ENCODE results near the gene OTOP2.

The OTOP2 gene

GRCh38 chr17:74923538-74924249, 379 bp upstream of the OTOP2 start:
- DNase-seq (ENCODE audit: low spot score), result peak; percentile 56

- DNase-seq (ENCODE audit: low spot score), result no peak
Measured at GRCh38 chr17:74925242-74925641, 1.2 kb downstream of the OTOP2 start.

DNA sequence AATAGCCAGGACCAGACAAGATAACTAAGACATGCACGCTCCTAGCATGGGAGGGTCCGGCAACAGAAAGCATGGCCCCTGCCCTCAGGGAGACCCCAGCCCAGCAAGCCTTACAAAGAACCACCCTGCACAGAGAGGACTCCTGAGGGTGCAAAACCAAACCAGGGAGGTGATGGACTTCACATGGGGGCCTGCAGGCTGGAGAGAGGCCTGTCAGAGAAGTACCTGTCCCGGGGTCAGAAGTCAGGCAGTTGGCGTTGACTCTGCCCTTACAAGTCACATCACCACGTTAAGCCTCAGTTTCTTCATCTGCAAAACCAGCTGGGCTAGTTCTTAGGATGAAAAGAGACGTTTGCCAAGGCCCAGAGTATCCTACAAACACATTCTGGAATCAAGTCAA, 4.7 kb downstream of the OTOP2 start:
- DNase-seq (ENCODE audit: low spot score), result no peak

DNA sequence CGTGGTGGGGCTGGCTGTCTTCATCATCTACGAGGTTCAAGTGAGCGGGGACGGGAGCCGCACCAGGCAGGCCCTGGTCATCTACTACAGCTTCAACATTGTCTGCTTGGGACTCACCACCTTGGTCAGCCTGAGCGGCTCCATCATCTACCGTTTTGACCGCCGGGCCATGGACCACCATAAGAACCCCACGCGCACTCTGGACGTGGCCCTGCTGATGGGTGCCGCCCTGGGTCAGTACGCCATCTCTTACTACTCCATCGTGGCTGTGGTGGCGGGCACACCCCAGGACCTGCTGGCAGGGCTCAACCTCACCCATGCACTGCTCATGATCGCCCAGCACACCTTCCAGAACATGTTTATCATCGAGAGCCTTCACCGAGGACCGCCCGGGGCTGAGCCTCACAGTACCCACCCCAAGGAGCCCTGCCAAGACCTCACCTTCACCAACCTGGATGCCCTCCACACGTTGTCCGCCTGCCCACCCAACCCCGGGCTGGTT, 6.5 kb downstream of the OTOP2 start:
- DNase-seq (ENCODE audit: low spot score), result no peak

DNA sequence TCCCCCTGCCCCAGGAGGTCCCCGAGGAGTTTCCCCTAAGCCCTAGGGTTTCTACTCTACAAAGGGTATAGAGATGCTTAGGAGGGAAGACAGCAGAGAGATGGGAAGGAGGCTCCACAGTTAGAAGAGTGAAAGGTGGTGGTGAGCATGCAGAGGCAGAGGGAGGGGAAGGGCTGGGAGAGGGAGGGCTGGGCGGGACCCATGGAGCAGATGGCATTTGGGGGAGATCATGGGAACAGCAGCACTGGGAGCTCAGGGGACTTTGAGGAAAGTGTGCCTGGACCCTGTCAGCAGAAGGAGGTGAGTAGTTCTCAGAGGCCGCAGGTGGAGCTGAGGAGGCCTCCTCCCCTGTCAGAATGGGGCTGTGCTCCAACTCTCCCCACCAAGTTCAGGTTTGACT, 11.0 kb downstream of the OTOP2 start:
- DNase-seq (ENCODE audit: low spot score), result no peak

GRCh38 chr17:74935585-74936469, 11.8 kb downstream of the OTOP2 start, which contains the start of gene OTOP3:
Gene OTOP3, plus strand, starts transcription at chr17:74935898. Its CDS starts 24 bp downstream, at chr17:74935922.
- no peak for DNase-seq (ENCODE audit: low spot score)

DNA sequence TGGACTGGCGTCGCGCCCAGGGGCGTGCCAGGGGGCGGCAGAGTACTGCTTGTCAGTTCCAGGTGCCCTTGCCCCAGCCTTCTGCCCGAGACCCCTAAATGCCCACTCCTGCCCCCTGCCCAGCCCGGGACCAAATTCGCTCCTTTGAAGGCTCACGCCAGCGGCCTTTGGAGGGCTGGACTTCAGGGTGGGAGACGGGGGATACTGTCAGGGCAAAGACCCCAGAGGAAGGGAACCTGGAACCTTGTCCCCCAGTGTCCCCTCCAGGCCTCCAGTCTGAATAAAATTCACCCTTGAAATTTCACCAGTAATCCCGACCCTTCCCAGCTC, 12.4 kb downstream of the OTOP2 start:
- DNase-seq (ENCODE audit: low spot score), result no peak

GRCh38 chr17:74937064-74938051, 13.3 kb downstream of the OTOP2 start:
- no peak for DNase-seq (ENCODE audit: low spot score)

DNA sequence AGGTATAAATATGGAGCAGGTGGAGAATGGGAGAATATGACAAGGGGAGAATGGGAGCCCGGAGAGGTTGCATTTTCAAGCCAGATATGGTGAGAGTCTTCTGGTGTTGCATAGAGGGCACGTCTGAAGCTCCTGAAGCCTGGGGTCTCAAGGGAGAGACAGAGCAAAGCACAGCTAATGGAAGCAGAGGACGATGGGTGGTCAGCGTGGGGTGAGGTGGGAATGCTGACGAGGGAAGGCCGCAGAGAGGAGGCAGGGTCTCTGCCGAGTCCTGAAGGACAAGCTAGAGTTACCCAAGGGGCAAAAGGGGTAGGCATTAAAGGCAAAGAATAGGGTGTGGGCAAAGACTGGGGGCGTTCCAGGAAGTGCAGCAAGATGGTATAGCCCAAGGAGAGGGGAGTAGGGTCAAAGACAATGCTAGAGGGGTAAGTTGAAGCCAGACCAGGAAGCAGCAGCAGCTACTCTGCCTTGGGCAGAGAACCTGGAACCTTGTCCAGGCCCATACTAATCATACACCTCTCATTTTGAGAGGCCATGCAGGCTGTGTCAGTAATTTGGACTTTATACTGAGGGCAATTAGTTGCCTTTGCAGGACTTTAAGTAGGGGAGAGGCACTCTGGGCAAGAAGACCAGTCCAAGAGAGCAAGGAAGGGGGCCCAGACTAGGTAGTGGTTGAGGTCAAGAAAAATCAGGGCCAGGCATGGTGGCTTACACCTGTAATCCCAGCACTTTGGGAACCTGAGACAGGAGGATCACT, 14.3 kb downstream of the OTOP2 start:
- DNase-seq (ENCODE audit: low spot score), result no peak

DNA sequence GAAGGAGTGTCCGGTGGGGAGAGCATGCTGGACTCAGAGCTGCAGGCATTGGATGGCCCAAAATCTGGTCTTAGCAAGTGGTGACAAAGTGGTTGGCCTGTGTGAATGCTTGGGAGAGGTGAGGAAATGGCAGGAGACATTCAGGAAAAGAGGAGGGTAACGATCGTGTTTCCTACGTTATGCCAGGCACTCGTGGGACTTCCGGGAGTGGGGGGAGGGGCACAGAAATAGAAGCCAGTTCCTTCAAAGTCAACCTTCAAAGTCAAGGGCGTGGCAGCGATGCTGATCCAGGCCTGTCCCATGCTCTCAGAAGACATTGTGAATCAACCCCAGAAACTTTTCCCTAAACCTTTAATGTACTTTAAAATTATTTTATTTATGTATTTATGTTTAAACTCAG, 15.5 kb downstream of the OTOP2 start:
- DNase-seq (ENCODE audit: low spot score), result no peak

DNA sequence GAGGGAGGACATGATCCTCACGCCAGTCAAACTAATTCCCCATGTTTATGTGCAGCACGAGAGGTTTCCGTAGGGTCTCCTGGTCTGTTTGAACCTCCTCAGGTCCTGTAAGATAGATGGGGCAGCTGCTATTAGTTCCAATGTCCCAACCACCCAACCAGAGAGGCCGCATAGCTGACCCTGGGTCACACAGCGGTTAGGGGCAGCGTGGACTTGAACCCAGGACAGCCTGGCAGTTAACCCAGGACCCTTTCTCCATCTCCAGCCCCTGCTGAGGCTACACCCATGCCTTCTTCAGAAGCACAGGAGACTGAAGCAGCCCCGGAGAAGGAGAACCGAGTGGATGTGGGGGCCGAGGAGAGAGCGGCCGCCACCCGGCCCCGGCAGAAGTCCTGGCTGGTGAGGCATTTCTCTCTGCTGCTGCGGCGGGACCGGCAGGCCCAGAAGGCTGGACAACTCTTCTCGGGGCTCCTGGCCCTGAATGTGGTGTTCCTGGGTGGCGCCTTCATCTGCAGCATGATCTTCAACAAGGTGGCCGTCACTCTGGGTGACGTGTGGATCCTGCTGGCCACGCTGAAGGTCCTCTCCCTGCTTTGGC, 17.2 kb downstream of the OTOP2 start:
- no peak for DNase-seq (ENCODE audit: low spot score)

DNA sequence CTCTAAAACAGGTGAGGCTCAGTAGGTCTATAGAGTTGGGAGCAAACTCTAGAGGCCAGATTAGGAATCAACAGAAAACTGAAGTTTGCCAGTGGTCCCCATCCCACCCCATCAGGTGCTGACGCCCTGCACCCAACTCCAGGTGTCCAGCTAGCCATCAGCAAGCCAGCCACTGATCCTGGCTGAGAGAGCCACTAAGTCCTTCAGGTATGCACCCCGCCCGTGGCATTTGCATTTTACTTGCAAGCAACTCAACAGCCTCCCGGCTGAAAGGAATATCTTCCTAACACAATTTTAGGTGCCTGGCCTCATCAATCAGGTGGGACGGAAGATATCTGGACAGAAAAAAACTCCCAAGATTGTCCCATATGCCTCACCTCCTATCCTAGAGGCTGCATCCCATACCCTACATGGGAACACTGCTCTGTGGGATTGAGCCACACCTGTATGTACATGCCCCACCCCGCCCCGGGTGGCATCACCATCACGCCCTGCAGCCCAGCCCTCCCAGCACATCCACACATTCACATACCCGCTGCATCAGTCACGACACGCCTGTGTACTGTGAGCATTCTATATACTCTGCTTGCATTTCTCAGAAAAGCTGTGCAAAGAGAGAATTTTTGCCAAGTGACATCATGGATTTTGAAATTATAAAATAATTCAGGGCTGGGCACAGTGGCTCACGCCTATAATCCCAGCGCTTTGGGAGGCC, 19.9 kb downstream of the OTOP2 start:
- DNase-seq (ENCODE audit: low spot score), result no peak

- DNase-seq (ENCODE audit: low spot score), result no peak
Measured at GRCh38 chr17:74945543-74945942, 21.5 kb downstream of the OTOP2 start.

DNA sequence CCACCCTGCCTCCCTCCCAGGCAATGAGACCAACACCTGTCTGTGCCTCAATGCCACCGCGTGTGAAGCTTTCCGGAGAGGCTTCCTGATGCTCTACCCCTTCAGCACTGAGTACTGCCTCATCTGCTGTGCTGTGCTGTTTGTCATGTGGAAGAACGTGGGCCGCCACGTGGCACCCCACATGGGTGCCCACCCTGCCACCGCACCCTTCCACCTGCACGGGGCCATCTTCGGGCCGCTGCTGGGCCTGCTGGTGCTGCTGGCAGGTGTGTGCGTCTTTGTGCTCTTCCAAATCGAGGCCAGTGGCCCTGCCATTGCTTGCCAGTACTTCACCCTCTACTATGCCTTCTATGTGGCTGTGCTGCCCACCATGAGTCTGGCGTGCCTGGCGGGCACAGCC, 22.6 kb downstream of the OTOP2 start:
- no peak for DNase-seq (ENCODE audit: low spot score)

DNA sequence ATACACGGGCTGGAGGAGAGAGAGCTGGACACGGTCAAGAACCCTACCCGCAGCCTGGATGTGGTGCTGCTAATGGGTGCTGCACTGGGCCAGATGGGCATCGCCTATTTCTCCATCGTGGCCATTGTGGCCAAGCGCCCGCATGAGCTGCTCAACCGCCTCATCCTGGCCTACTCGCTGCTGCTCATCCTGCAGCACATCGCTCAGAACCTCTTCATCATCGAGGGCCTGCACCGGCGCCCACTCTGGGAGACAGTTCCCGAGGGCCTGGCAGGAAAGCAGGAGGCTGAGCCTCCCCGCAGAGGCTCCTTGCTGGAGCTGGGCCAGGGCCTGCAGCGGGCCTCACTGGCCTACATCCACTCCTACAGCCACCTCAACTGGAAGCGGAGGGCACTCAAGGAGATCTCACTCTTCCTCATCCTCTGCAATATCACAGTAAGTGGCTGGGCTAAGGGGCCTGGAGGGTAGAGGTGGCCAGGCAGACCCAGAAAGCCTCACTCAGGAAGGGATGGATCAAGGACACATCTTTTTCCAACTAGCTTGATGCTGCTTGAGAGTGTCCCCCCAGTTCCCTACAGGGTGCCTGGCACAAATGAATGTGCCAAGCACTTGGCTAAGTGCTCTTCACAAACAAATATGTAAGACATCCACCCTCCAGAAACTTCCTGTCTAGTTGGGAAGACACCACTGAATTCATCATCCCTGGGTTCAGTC, 23.1 kb downstream of the OTOP2 start:
- no peak for DNase-seq (ENCODE audit: low spot score)

DNA sequence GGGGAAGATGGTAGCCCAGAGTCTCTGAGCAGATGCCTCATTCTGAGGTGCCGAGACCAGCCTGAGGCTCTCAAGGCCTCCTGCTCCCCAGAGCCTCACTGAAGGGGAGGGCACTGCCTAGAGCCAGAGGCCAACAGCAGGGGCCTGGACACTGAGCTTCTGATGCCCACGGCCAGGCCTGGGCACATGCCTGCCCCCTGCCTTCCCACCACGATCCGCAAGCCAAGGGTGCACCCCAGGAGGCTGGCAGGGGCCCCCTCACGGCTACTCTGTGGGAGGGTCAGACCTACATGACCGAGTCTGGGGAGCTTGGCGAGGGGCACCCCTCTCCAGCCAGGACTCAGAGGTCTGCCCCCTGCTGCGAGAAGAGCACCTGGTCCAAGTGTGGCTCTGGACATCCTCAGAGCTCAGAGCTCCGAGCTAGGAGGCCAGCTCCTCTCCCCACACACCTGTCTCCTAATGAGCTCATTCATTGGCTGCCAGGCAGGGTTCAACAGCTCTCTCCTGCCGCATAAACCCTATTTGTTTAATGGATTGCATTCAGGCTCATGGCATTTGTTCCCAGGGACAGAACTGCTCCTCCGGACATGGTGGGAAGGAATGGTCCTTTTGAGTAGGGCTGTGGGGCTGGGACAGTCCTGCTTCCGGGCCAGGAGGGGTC, 25.5 kb downstream of the OTOP2 start:
- no peak for DNase-seq (ENCODE audit: low spot score)

- no peak for DNase-seq (ENCODE audit: low spot score)
Measured at GRCh38 chr17:74950207-74950606, 26.1 kb downstream of the OTOP2 start.

- DNase-seq (ENCODE audit: low spot score), result no peak
Measured at GRCh38 chr17:74951065-74951464, 27.0 kb downstream of the OTOP2 start.

All from CD4-positive, alpha-beta T cell treated with Interleukin-6 at 100 ng/mL for 8 hours (primary cell).